ENCODE measurements around the gene ALDOA. TPM values are rescaled to one million over a fixed set of nuclear protein-coding genes. Genes with fewer than 3 reads are reported as not detected.

ALDOA gene
- total RNA-seq, 4 donors from 2014 or later: 1,024 to 1,551 (median 1,380) TPM

DNA sequence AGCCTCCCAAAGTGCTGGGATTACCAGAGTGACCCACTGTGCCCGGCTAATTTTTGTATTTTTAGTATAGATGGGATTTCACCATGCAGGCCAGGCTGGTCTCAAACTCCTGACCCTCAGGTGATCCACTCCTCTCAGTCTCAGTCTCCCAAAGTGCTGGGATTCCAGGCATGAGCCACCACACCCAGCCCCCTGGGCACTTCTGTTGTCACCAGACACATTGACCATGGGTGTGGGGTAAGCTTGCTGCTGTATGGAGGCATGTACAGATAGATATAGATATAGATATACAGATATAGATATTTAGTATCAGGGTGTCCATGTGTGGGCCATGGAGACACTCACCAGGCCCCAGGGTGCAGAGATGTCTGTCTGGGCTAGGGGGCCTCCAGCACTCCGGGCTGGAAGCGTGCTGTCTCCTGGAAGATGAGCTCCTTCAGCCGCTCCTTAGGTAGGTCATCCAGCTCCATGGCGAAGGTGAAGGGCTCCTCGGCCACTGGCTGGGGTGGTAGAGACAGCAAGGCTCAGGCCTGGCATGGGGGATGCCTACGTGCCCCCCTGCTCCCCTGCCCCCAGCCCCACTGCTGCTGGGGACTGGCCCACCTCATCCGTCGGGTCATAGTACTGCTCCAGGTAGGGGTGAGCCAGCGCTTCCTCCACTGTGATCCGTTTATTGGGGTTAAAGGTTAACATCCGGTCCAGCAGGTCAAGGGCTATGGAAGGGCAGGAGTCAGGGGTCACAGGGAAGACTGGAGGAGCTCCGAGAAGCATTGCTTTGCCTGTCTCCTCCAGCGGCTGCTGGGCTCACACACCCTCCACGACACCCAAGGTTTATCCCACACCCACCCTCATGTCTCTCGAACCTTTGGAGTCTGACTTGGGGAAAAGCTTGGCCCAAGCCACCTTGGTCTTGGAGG lies 51.0 kb downstream of the ALDOA start:
- 81 to 83% methylated on average over 5 to 8 of the region's 16 CpGs for WGBS, 2 donors
- Histone ChIP-seq H3K27me3 (no peaks in the 10 kb centered on the region), H3K27ac (peak overlapping the region in 3 of 4 donors; percentile 74 to 83 (median 80)), H3K4me3 (no peak overlapping the region), H3K36me3 (peaks cover 11 to 100% (median 43%) of the 10 kb centered on the region in 3 donors), H3K9me3 (no peaks in the 10 kb centered on the region), H3K4me1 (peaks cover 29 to 90% (median 35%) of the 10 kb centered on the region in 3 donors)
- intact Hi-C loops (cut with DNase I): no loop called here
- TF ChIP-seq, protein P1, sequence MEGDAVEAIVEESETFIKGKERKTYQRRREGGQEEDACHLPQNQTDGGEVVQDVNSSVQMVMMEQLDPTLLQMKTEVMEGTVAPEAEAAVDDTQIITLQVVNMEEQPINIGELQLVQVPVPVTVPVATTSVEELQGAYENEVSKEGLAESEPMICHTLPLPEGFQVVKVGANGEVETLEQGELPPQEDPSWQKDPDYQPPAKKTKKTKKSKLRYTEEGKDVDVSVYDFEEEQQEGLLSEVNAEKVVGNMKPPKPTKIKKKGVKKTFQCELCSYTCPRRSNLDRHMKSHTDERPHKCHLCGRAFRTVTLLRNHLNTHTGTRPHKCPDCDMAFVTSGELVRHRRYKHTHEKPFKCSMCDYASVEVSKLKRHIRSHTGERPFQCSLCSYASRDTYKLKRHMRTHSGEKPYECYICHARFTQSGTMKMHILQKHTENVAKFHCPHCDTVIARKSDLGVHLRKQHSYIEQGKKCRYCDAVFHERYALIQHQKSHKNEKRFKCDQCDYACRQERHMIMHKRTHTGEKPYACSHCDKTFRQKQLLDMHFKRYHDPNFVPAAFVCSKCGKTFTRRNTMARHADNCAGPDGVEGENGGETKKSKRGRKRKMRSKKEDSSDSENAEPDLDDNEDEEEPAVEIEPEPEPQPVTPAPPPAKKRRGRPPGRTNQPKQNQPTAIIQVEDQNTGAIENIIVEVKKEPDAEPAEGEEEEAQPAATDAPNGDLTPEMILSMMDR (IDR thresholded peaks at IDR 0.05): no peak
- no peak for TF ChIP-seq POLR2A (IDR thresholded peaks at IDR 0.05)
- DNase-seq: no peak

DNA sequence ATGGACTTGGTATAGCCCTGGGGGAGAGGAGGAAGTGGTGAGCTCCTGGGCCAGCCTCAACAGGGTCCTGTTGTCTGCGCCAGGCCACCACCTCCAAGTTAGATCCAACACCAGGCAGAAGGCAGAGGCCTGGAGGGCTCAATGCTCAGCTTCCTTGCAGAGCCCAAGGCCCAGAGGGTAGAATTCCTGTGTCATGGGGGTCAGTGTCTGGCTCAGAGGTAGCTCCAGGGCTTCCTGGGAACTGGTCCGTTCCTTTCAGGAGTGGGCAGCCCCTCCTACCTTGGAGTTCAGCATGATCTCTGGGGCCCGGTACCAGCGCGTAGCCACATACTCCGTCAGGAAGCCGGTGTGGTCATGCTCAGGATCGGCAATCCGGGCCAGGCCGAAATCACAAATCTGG lies 52.2 kb downstream of the ALDOA start:
- H3K27me3 ChIP-seq: no peaks in the 10 kb centered on the region
- no peak overlapping the region for H3K4me3 ChIP-seq
- no peak for DNase-seq
- TF ChIP-seq, protein P1 (IDR thresholded peaks at IDR 0.05): no peak
- no peak for TF ChIP-seq POLR2A (IDR thresholded peaks at IDR 0.05)
- peaks cover 38 to 91% (median 44%) of the 10 kb centered on the region in 3 donors for H3K4me1 ChIP-seq
- 88 to 100% methylated on average over 3 to 5 of the region's 10 CpGs for WGBS, 2 donors
- no peaks in the 10 kb centered on the region for H3K9me3 ChIP-seq
- intact Hi-C loops (cut with DNase I): no loop called here
- H3K27ac ChIP-seq: no peak overlapping the region
- H3K36me3 ChIP-seq: peaks cover 10 to 88% (median 43%) of the 10 kb centered on the region in 3 donors

DNA sequence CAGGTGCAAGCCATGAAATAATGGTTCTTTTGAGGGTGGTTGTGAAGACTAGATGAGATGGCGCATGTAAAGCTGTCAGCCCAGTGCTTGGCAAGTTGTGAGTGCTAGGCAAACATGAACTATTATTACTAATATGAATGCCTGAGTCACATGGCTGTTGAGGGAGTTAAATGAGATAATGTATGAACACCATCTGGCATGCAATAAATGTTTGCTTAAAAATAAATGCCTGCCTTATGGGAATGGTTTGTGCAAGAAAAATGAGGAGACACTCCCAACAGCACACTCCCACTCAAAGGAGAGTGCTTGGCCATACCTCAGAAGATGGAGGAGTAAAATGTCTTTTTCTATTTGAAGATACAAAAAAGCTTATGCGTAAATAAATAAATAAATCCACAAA lies 53.9 kb downstream of the ALDOA start:
- TF ChIP-seq, protein P1 (IDR thresholded peaks at IDR 0.05): no peak
- TF ChIP-seq POLR2A (IDR thresholded peaks at IDR 0.05): no peak
- Histone ChIP-seq H3K36me3 (peaks cover 10 to 72% (median 36%) of the 10 kb centered on the region in 3 donors), H3K9me3 (no peaks in the 10 kb centered on the region), H3K4me3 (no peak overlapping the region), H3K4me1 (peaks cover 31 to 86% (median 39%) of the 10 kb centered on the region in 3 donors), H3K27ac (peak overlapping the region in 3 of 4 donors; percentile 65 to 98 (median 96)), H3K27me3 (no peaks in the 10 kb centered on the region)
- intact Hi-C loops (cut with DNase I): no loop called here
- DNase-seq: no peak
- 71 to 86% methylated on average over 2 of the region's 2 CpGs for WGBS, 2 donors

Other genes with a start within 250 kb of the ALDOA start
- gene PAGR1, start 249.6 kb upstream of the ALDOA start, total RNA-seq: 10 to 100 TPM; 25.4 to 37.6 (median 32.8) TPM
- gene MVP, start 245.3 kb upstream of the ALDOA start, total RNA-seq: 100 to 1,000 TPM in 2 of 4 donors, 10 to 100 TPM in 2; 54.0 to 133 (median 97.6) TPM
- 10 to 100 TPM; 34.6 to 78.8 (median 44.6) TPM for gene CDIPT, start 202.5 kb upstream of the ALDOA start, total RNA-seq
- 1 to 10 TPM in 2 of 4 donors, under 1 TPM in 1, not detected in 1; 0.22 to 2.8 (median 1.1) TPM for gene SEZ6L2, start 166.2 kb upstream of the ALDOA start, total RNA-seq
- gene ASPHD1, start 165.3 kb upstream of the ALDOA start, total RNA-seq: under 1 TPM in 2 of 4 donors, not detected in 2; 0.32 to 0.61 TPM
- 10 to 100 TPM in 3 of 4 donors, 1 to 10 TPM in 1; 8.4 to 17.2 (median 13.9) TPM for gene KCTD13, start 139.5 kb upstream of the ALDOA start, total RNA-seq
- gene TMEM219, start 103.7 kb upstream of the ALDOA start, total RNA-seq: 100 to 1,000 TPM in 1 of 4 donors, 10 to 100 TPM in 3; 48.0 to 119 (median 80.0) TPM
- gene TAOK2, start 91.9 kb upstream of the ALDOA start, total RNA-seq: 10 to 100 TPM; 26.8 to 33.7 (median 30.4) TPM
- gene HIRIP3, start 70.1 kb upstream of the ALDOA start, total RNA-seq: 10 to 100 TPM in 2 of 4 donors, 1 to 10 TPM in 2; 5.1 to 12.8 (median 9.7) TPM
- 10 to 100 TPM; 34.3 to 59.9 (median 48.0) TPM for gene INO80E, start 69.5 kb upstream of the ALDOA start, total RNA-seq
- under 1 TPM in 2 of 4 donors, not detected in 2; 0.50 to 0.76 TPM for gene DOC2A, start 54.7 kb upstream of the ALDOA start, total RNA-seq
- gene C16orf92, start 42.6 kb upstream of the ALDOA start, total RNA-seq: not detected
- not detected for gene TLCD3B, start 34.5 kb upstream of the ALDOA start, total RNA-seq
- 100 to 1,000 TPM in 1 of 4 donors, 10 to 100 TPM in 3; 67.9 to 100 (median 78.4) TPM for gene PPP4C, start 10.2 kb downstream of the ALDOA start, total RNA-seq
- 1 to 10 TPM; 1.9 to 6.2 (median 4.7) TPM for gene TBX6, start 26.2 kb downstream of the ALDOA start, total RNA-seq
- gene YPEL3, start 30.5 kb downstream of the ALDOA start, total RNA-seq: 100 to 1,000 TPM in 1 of 4 donors, 10 to 100 TPM in 3; 26.4 to 131 (median 63.0) TPM
- gene GDPD3, start 47.8 kb downstream of the ALDOA start, total RNA-seq: 10 to 100 TPM; 13.4 to 41.2 (median 28.1) TPM
- 10 to 100 TPM; 45.7 to 86.9 (median 60.8) TPM for gene MAPK3, start 57.5 kb downstream of the ALDOA start, total RNA-seq
- 10 to 100 TPM in 3 of 4 donors, 1 to 10 TPM in 1; 9.5 to 29.1 (median 23.2) TPM for gene CORO1A, start 117.8 kb downstream of the ALDOA start, total RNA-seq
- gene BOLA2B, start 127.9 kb downstream of the ALDOA start, total RNA-seq: 100 to 1,000 TPM; 190 to 623 (median 313) TPM
- 10 to 100 TPM; 31.9 to 51.1 (median 46.5) TPM for gene SLX1A, start 128.1 kb downstream of the ALDOA start, total RNA-seq
- gene SULT1A3, start 133.5 kb downstream of the ALDOA start, total RNA-seq: 10 to 100 TPM in 2 of 4 donors, 1 to 10 TPM in 2; 1.1 to 17.2 (median 7.3) TPM
- gene NPIPB13, start 182.7 kb downstream of the ALDOA start, total RNA-seq: 1 to 10 TPM in 2 of 4 donors, under 1 TPM in 1, not detected in 1; 0.94 to 4.2 (median 2.4) TPM

Measured in esophagus squamous epithelium (tissue), 5 donors.